T-helper 1 cell treated with Interleukin-12 subunit alpha and Interleukin-12 subunit beta and Interleukin-4 antibody, amounts not matched to agents 30 ng/mL and 1 ng/mL, for 36 hours (primary cell): ENCODE results near the gene SEMA3B. TPM values are rescaled to one million over a fixed set of nuclear protein-coding genes. Genes with fewer than 3 reads are reported as not detected.
"Not testable (repeated sequence)": the region's sequence is repeated elsewhere in the genome, so short reads cannot be mapped to it uniquely, and the experiment has no call there.

Source experiments
- intact Hi-C: fragments of 100-400 bp; cut with micrococcal nuclease; formaldehyde crosslinking; loops from one replicate; pipeline ENCODE4 v1.15.1; 2024
- total RNA-seq: library from RNA; stranded (reverse); gene quantifications from 2 replicates; pipeline ENCODE4 v1.2.3, GENCODE V29; 2022

The SEMA3B gene
- total RNA-seq, 1 donor from 2014 or later: 1.2 TPM

DNA sequence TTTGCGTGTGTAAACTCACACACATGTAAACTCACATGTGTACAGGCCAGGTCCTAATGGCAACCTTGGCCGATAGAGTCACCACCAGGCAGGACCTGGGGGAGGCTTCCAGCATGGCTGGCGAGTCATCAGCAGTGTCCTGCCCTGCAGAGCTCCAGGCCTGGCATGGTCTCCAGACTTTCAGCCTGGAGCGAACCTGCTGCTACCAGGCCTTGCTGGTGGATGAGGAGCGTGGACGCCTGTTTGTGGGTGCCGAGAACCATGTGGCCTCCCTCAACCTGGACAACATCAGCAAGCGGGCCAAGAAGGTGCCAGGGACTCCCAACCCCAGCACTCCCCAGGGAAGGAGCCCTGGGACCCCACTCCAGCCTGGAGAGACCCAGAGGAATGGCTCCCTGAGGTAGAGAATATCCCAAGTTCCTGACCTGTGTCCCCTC is 1.0 kb downstream of the SEMA3B start:
- intact Hi-C loops: no loop called here

DNA sequence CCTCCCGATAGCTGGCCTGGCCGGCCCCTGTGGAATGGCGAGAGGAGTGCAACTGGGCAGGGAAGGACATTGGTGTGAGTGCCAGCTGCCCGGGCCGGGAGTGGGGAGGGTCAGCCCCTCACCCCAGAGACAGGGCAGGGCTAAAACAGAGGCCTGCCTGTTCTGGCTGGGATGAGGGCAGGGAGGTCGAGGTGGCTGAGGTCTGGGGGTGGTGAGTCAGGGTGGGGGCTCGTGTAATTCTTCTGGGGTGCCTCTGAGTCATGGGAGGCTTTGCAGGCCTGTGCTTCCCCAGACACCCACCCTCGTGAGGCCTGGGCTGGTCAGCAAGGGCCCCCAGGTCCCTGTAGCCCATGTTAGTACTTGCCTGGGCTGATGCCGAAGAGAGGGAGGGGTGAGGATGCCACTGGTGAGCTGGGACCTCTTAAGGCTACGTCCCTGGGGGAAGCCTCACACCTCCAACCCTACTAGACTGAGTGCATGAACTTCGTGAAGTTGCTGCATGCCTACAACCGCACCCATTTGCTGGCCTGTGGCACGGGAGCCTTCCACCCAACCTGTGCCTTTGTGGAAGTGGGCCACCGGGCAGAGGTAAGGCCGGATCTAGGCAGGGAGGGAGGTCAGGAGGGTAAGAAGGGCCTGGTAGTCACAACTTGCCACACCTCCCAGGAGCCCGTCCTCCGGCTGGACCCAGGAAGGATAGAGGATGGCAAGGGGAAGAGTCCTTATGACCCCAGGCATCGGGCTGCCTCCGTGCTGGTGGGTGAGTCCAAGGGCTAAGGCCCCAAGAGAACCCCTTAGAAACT is 1.7 kb downstream of the SEMA3B start:
- intact Hi-C loops: no loop called here

DNA sequence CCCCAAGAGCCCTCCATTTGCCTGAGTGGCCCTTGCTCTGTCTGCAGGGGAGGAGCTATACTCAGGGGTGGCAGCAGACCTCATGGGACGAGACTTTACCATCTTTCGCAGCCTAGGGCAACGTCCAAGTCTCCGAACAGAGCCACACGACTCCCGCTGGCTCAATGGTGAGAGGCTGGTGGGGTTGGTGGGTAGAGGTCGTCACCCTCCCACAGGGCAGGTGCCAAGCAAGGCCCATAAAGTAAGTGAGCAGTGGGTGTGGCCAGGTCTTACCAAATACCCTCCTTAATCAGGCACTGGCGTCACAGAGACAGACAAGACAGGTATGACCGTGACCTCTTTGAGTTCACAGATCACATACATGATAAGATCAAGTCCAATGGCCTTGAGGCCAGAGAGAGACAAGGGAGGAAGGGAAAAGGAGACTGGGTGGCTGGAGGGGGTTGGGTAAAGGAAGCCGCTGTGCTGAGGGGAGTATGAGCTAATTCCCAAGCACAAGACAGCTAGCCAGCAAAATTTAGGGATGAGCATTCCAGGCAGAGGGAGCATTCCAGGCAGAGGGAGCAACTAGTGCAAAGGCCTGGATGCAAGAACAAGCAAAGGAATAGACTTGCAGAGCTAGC is 2.5 kb downstream of the SEMA3B start:
- intact Hi-C loops: no loop called here

DNA sequence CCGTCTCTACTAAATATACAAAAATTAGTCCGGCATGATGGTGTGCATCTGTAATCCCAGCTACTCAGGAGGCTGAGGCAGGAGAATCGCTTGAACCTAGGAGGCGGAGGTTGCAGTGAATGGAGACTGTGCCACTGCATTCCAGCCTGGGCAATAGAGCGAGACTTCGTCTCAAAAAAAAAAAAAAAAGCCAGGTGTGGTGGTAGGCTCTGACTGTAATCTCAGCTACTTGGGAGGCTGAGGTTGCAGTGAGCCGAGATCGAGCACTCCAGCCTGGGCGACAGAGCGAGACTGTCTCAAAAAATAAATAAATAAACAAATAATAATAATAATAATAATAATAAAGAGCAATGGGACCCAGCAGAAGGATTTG is 3.6 kb downstream of the SEMA3B start:
- intact Hi-C loops: not testable (repeated sequence)

DNA sequence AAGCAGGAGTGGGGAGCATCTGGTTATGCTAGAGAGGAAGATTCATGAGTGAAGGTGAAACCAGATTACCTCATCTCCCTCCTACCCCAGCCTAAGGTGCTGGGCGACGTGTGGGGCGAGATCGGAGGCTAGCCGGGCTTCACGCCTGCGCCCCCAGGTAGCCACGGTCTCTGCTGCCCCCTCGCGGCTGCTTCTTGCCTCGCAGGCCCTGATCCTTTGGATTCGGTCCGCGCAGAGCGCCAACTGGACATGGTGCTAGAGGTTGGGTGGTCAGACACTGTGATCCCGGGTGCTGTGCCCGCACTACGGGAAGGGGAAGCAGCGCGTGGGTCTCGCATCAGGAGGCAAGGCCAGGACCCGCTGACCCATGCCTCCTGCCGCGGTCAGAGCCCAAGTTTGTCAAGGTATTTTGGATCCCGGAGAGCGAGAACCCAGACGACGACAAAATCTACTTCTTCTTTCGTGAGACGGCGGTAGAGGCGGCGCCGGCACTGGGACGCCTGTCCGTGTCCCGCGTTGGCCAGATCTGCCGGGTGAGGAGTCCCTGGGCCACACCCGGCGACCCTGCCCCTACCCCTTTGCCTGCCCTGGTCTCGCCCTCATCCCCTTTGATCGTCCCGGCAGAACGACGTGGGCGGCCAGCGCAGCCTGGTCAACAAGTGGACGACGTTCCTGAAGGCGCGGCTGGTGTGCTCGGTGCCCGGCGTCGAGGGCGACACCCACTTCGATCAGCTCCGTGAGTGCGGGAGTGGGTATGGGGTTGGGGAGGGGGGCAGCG is 4.2 kb downstream of the SEMA3B start:
- intact Hi-C loops: loop anchor here (1.0 kb wide), 5 partner anchors 13 to 152 kb away; no protein-coding TSS in a partner anchor

DNA sequence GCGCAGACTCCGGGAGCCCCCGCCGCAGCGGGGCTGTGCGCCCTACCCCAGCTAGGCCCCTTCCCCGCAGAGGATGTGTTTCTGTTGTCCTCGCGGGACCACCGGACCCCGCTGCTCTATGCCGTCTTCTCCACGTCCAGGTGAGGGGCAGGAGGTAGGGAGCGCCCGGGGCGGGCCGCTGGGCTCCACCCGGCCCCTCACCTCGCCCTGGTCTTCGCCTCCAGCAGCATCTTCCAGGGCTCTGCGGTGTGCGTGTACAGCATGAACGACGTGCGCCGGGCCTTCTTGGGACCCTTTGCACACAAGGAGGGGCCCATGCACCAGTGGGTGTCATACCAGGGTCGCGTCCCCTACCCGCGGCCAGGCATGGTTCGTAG is 4.7 kb downstream of the SEMA3B start:
- intact Hi-C loops: loop anchor here (1.0 kb wide), 7 partner anchors 13 to 152 kb away; partner anchors contain the start of gene IFRD2

DNA sequence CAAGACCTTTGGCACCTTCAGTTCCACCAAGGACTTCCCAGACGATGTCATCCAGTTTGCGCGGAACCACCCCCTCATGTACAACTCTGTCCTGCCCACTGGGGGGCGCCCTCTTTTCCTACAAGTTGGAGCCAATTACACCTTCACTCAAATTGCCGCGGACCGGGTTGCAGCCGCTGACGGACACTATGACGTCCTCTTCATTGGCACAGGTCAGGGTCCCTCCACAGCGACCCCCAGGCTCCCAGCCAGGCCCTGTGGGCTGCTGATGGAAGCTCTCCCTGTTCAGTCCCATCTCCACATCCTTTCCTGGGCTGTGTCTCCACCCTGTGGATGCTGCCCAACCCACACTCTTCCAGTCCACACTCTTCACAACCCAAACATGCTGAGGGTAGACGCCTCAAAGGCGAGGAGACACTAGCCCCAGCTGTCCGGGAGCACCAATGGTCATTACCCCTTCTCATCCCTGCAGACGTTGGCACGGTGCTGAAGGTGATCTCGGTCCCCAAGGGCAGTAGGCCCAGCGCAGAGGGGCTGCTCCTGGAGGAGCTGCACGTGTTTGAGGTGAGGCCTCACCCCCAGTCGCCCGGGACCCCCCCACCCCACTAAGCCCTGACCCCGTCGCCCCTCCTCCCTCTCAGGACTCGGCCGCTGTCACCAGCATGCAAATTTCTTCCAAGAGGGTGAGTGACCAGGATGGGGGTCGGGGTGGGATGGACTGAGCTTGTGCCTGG is 5.6 kb downstream of the SEMA3B start:
- intact Hi-C loops: loop anchor here (1.0 kb wide), 2 partner anchors 18 to 50 kb away; partner anchors contain the start of gene IFRD2

DNA sequence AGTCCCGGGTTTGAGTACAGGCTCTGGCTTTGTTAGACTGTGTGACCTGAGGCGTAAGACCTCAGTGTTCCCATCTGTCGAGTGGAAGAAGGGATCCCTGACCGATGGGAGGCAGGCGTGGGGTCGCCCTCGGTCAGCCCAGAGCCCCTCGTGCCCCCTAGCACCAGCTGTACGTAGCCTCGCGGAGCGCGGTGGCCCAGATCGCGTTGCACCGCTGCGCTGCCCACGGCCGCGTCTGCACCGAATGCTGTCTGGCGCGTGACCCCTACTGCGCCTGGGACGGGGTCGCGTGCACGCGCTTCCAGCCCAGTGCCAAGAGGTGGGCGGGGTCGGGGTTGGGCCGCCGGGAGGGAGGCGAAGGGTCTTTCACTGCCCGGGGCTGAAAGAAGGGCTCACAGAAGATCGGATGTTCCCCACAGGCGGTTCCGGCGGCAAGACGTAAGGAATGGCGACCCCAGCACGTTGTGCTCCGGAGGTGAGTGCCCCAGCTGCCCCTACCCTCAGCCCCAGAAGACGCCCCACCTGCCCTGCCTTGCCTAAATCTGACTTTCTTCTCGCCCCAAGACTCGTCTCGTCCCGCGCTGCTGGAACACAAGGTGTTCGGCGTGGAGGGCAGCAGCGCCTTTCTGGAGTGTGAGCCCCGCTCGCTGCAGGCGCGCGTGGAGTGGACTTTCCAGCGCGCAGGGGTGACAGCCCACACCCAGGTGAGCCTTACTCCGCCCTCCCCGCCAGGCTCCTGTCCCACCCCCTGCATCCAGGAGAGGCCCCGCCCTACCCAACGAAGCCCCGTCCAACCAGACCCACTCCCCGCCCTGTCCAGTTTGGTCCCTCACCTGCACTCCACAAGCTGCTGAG is 6.4 kb downstream of the SEMA3B start:
- intact Hi-C loops: no loop called here

DNA sequence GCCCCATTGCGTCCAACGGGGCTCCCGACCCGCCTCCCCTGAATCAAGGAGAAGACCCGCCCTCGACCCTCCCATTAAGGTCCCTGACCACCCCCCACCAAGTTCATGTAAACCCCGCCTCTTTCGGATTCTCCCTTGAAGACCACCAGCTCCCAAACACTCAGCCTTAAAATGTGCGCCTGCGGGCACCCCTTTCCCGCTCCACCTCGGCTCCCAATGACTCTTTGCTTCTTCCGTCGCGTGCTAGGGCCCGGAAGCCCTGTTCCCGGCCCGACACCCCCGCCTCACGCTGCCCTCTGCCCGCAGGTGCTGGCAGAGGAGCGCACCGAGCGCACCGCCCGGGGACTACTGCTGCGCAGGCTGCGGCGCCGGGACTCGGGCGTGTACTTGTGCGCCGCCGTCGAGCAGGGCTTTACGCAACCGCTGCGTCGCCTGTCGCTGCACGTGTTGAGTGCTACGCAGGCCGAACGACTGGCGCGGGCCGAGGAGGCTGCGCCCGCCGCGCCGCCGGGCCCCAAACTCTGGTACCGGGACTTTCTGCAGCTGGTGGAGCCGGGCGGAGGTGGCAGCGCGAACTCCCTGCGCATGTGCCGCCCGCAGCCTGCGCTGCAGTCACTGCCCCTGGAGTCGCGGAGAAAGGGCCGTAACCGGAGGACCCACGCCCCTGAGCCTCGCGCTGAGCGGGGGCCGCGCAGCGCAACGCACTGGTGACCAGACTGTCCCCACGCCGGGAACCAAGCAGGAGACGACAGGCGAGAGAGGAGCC is 7.2 kb downstream of the SEMA3B start:
- intact Hi-C loops: no loop called here

DNA sequence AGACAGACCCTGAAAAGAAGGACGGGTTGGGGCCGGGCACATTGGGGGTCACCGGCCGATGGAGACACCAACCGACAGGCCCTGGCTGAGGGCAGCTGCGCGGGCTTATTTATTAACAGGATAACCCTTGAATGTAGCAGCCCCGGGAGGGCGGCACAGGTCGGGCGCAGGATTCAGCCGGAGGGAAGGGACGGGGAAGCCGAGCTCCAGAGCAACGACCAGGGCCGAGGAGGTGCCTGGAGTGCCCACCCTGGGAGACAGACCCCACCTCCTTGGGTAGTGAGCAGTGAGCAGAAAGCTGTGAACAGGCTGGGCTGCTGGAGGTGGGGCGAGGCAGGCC is 7.8 kb downstream of the SEMA3B start:
- intact Hi-C loops: no loop called here

DNA sequence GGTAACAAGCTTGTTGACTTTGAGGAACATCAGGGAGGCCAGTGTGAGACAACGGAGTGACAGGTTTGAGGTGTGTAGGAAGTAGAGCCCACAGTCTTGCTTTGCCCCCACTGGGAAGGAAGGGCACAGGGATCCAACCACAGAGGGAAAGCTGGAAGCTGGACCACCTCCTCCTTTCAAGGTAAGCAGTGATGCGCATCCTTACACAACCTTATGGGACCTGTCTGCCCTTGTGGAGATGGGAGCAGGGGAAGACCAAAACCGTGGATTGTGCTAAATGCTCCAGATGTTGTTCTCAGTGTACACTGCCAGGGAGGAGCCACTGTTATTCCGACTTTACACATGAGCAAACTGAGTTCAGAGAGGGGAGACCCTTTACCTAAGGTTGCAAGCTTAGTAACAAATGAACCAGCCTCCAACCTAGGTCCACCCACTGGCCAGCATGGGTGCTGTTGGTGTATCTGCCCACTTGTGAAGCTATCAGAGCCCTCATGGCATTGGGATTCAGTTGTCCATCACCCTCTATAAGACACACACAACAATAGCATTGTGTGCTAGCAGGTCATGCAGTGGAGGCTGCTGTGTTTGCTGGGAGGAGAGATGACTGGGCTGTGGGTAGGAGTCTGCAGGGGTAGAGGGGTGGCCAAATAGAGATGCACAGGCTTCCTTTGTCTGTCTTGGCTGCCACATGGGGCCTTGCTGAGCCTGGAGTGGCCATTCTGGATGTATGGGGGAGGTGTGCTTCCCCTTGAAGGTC is 9.4 kb downstream of the SEMA3B start:
- intact Hi-C loops: no loop called here

DNA sequence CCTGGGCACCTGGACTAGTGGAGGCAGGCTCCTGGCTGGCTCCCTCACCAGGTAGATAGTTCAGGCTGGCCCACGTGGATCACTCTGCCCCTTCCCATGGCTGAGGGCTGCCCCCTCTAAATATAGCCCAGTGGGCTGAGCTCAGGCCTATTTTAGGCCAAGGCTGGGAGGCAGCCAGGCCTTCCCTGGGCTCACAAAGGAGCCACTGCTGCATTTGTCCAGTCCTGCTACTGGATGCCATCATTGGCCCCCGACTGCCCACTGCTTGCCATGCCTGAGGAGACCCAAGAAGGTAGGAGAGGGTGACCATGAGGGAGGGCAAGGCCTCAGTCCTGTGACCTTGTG is 9.9 kb downstream of the SEMA3B start, which contains the start of gene LSMEM2:
Gene LSMEM2 (plus strand): TSS at position 208 of the 345 bp plus-strand sequence. CDS start 27 bp downstream, at position 235.
- intact Hi-C loops: no loop called here

DNA sequence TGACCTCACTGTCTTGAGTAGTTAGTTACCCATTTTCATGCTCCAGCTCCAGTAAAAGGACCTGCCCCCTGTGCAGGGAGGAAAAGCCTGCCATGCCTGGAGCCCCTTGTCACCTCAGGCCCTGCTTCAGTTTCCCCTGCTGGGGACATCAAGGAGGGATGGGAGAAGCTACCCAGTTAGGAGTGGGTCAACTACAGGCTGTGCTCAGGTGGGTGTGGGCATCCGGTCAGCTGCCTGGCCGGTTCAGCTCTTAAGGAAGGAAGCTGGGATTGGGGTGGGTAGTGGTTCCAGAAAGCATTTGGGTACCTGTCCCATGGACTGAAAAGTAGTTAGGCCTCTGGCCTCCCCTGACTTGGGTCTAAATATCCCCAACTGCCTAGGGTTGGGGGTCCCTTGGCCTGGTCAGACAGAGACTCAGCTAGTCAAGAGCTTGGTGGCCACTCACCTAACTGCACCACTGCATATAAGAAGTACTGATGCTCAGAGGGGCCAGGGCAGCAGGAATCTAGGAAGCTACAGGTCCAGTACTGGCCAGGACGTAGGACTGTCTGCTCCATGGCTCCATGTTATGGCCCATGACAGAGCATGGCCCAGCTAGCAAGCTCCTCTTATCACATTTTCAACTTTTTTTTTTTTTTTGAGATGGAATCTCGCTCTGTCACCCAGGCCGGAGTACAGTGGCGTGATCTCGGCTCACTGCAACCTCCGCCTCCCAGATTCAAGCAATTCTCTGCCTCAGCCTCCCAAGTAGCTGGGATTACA is 10.5 kb downstream of the SEMA3B start:
- intact Hi-C loops: no loop called here

DNA sequence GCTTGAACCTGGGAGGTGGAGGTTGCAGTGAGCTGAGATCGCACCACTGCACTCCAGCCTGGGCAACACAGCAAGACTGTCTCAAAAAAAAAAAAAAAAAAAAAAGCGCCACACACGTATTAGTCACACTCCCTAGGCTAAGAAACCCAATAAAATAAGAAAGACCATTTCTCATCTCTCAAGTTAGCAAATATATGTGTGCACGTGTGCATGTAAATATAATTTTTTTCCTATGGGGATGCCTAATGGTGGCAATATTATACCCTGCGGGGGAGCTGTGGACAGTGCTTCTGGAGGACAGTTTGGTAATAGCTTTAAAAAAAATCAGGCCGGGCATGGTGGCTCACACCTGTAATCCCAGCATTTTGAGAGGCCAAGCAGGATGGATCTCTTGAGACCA is 15.2 kb downstream of the SEMA3B start:
- intact Hi-C loops: not testable (repeated sequence)

DNA sequence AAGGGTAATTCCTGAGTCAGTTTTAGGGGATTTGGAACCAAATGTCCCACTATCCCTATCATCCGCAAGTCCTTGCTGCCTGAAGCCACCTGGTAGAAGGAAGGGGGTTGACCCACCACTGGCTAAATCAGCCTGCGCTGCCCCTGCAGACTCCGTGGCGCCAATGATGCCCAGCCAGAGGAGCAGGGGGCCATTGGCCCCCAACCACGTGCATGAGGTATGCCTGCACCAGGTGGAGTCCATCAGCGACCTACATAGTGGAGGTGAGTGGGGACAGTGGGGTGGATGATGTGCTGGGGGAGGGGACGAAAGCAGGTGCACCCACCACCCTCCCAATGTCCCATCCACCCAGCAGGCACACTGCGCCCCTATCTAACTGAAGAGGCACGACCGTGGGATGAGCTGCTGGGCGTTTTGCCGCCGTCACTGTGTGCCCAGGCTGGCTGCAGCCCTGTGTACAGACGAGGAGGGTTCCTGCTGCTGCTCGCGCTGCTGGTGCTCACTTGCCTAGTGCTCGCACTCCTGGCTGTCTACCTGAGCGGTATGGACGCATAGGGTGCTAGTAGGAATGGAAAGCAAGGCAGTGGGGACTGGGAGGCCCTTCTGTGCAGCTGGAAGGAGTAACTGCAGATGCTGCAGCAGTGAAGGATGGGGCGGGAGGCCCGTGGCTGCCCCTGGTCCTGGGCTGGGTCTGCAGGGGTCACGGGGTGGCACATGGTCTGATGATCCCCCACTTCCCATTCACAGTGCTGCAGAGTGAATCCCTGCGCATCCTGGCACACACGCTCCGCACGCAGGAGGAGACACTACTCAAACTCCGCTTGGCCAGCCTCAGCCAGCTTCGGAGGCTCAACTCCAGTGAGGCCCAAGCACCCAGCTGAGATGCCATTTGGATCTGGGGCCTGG is 17.6 kb downstream of the SEMA3B start:
- intact Hi-C loops: no loop called here

DNA sequence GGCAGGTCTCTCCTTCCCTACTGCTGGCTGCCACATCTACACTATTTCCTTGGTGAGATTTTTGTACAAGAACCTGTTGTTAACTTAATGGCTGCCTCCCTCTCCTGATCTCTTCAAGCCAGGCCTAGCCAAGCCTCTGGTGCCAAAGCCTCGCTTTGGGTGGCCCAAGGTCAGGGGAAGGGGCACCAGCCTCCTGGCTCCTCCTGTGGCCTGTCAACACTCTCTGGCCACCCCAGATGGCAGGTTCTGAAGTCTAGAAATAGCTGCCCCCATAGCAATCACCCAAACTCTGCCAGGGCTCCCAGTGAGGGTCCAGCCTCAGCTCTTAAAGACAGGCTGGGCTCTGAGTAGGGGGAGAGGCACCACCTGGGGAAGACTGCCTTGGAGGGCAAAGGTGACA is 18.3 kb downstream of the SEMA3B start:
- intact Hi-C loops: no loop called here

DNA sequence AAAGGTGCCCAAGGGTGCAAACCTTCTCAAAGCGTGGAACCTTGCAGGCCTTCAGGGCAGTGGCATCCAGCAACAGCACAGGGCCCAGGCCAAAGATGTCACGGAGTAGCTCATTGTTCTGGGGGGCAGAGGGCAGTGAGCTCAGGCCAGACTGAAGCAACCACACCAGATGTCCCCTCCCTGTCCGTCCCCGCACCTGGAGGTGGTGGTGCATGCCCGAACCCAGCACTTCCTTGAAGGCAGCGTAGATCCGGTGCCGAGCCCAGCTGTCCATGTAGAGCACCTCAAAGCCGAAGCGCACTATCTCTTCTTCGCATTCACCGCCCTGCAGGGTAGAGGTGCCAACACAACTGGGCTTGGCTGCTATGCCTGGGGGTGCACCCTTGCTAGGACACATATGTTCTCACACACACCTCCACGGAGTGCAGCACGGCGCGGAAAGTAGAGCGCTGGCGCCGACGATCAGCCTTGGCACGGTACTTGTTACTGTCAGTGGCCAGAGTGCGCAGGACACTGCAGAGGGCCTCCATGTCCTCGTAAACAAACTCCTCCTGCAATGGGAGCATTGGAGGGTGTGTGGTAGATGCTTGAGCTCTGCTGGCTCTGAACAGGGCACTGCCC is 19.6 kb downstream of the SEMA3B start:
- intact Hi-C loops: no loop called here
